K562 (cell line): ENCODE results near the gene PLP2. TPM values are rescaled to one million over a fixed set of nuclear protein-coding genes. Genes with fewer than 3 reads are reported as not detected.
A peak's percentile ranks its signal among the peaks of the same experiment; 100 is the strongest.

Experiments
- ATAC-seq: fragments of 200-7000 bp; cut with Tn5 transposase; 3 replicates; pipeline ENCODE4 v1.9.1; 2020; ENCODE audit warnings: moderate library complexity
- BruUV-seq: library from RNA; stranded (reverse); fragments of 400-500 nt; replicated peaks from 2 replicates; lab custom pipeline; 2021; lab: Mats Ljungman, UMichigan
- CTCF ChIA-PET: fragments of 300-600 bp; formaldehyde crosslinking; extraction: SDS; loops from one replicate; lab custom pipeline; 2021; ENCODE audit warnings: low intra/inter-chr PET ratio; lab: Yijun Ruan, JAX
- POLR2A ChIA-PET: fragments of 300-600, 350-650 bp; sonication (Branson Sonifier 250); formaldehyde crosslinking; extraction: SDS; loops from one replicate; lab custom pipeline; 2021; ENCODE audit warnings: antibody characterized with exemption, inconsistent platforms; lab: Yijun Ruan, JAX
- DNase-seq, 4 experiments: peaks; one replicate each; pipeline versions ENCODE4 v3.0.0 to v3.0.0-alpha.2; 2011 to 2018; ENCODE audit warnings: low spot score in 3 of 4, mixed read lengths in 3 of 4; ENCODE audit errors: extremely low read depth in 1 of 4
- FAIRE-seq: peaks from 2 replicates; lab custom pipeline; 2011; peaks lifted over from hg19 to GRCh38; lab: Jason Lieb, UNC
- H2AFZ ChIP-seq: 2 replicates; pipeline ENCODE4 v1.6.0; 2011; ENCODE audit warnings: low read depth, low read length, control low read depth, inconsistent platforms
- H3K27ac ChIP-seq: fragments of 200-600 bp; 3 replicates; pipeline ENCODE4 v1.8.0; 2011; ENCODE audit warnings: low read depth, mild to moderate bottlenecking, control low read depth, inconsistent platforms, low read length, moderate library complexity, mixed read lengths; ENCODE audit errors: extremely low read depth
- H3K27me3 ChIP-seq, 2 experiments: fragments of 300-600 bp in 1 of 2; 2 replicates in 1 of 2; 3 replicates in 1 of 2; pipeline versions ENCODE4 v1.6.0 to v1.8.0; 2011; ENCODE audit warnings: inconsistent platforms in 2 of 2, low read length in 2 of 2, mild to moderate bottlenecking in 1 of 2, mixed read lengths in 1 of 2, moderate library complexity in 1 of 2; ENCODE audit not compliant: control insufficient read depth in 2 of 2, insufficient read depth in 2 of 2
- H3K36me3 ChIP-seq: fragments of 300-600 bp; 3 replicates; pipeline ENCODE4 v1.8.0; 2011; ENCODE audit warnings: mild to moderate bottlenecking, low read length, inconsistent platforms; ENCODE audit not compliant: control insufficient read depth, insufficient read depth
- H3K4me1 ChIP-seq, 2 experiments: fragments of 200-600 bp in 1 of 2; replicated peaks in 1 of 2; 2 replicates in 1 of 2; 3 replicates in 1 of 2; pipeline versions ENCODE4 v1.5.1 to v1.8.0; 2011; ENCODE audit warnings: inconsistent platforms in 2 of 2, low read length in 2 of 2, mild to moderate bottlenecking in 1 of 2, mixed read lengths in 1 of 2, moderate library complexity in 1 of 2; ENCODE audit not compliant: control insufficient read depth in 2 of 2, insufficient read depth in 2 of 2
- H3K4me2 ChIP-seq: 2 replicates; pipeline ENCODE4 v1.6.1; 2011; ENCODE audit warnings: low read length, control low read depth, inconsistent platforms, mixed read lengths; ENCODE audit not compliant: insufficient read depth
- H3K4me3 ChIP-seq: fragments of 200-600 bp; sonication (generic), shearing (Covaris generic); 2 replicates; pipeline ENCODE4 v1.5.1; 2016; ENCODE audit warnings: control low read depth, inconsistent platforms
- H3K79me2 ChIP-seq: fragments of 200-600 bp; 3 replicates; pipeline ENCODE4 v1.8.0; 2011; ENCODE audit warnings: low read length, inconsistent platforms; ENCODE audit not compliant: control insufficient read depth, insufficient read depth
- H3K9ac ChIP-seq, 2 experiments: 2 replicates each; pipeline versions ENCODE4 v1.6.0 to v1.6.1; 2011; ENCODE audit warnings: low read depth in 2 of 2, low read length in 2 of 2, control low read depth in 1 of 2, inconsistent platforms in 1 of 2, mild to moderate bottlenecking in 1 of 2, mixed read lengths in 1 of 2; ENCODE audit not compliant: insufficient read depth in 1 of 2
- H3K9me1 ChIP-seq: one replicate; pipeline ENCODE4 v1.6.0; 2011; ENCODE audit warnings: inconsistent platforms, mild to moderate bottlenecking, low read length, moderate library complexity; ENCODE audit not compliant: control insufficient read depth, insufficient read depth
- H3K9me3 ChIP-seq: replicated peaks from 2 replicates; pipeline ENCODE4 v1.5.1; 2011; ENCODE audit warnings: low read depth, low read length, inconsistent platforms; ENCODE audit not compliant: control insufficient read depth, insufficient read depth
- H4K20me1 ChIP-seq: replicated peaks from 2 replicates; pipeline ENCODE4 v1.6.1; 2011; ENCODE audit warnings: low read length, inconsistent platforms, mixed read lengths; ENCODE audit not compliant: control insufficient read depth, insufficient read depth
- NR1H2 ChIP-seq: sonication (generic); formaldehyde crosslinking; IDR thresholded peaks from 2 replicates; pipeline ENCODE4 v1.4.0; 2020; ENCODE audit warnings: mild to moderate bottlenecking, missing genetic modification reagents
- POLR2G ChIP-seq: fragments of 200-400 bp; formaldehyde crosslinking; IDR thresholded peaks from 2 replicates; pipeline ENCODE4 v1.6.1; 2017; ENCODE audit warnings: low read depth, mild to moderate bottlenecking, antibody characterized with exemption, low read length, moderate library complexity
- RFX1 ChIP-seq: fragments of 450-650 bp; IDR thresholded peaks from 2 replicates; pipeline ENCODE4 v1.6.1; 2016; ENCODE audit warnings: mild to moderate bottlenecking, moderate library complexity
- SMARCE1 ChIP-seq: fragments of 450-650 bp; IDR thresholded peaks from 2 replicates; pipeline ENCODE4 v1.7.1; 2016; ENCODE audit warnings: mild to moderate bottlenecking
- SOX6 ChIP-seq: fragments of 450-650 bp; IDR thresholded peaks from 2 replicates; pipeline ENCODE4 v1.6.1; 2014; ENCODE audit warnings: mild to moderate bottlenecking
- SP2 ChIP-seq: IDR thresholded peaks from 2 replicates; pipeline ENCODE4 v1.6.1; 2011; ENCODE audit warnings: mild to moderate bottlenecking, low read depth, low read length, moderate library complexity; ENCODE audit not compliant: poor library complexity, severe bottlenecking; ENCODE audit errors: extremely low read depth
- YY1 ChIP-seq, 3 experiments: IDR thresholded peaks; 2 replicates each; pipeline ENCODE4 v1.6.1; 2011; ENCODE audit warnings: low read length in 2 of 3, mild to moderate bottlenecking in 2 of 3, moderate library complexity in 2 of 3, borderline replicate concordance in 1 of 3, control low read depth in 1 of 3, low read depth in 1 of 3; ENCODE audit not compliant: insufficient read depth in 3 of 3, insufficient replicate concordance in 2 of 3, control insufficient read depth in 1 of 3, insufficient read length in 1 of 3; ENCODE audit errors: extremely low read depth in 1 of 3
- ZKSCAN1 ChIP-seq: fragments of 150-350 bp; IDR thresholded peaks from 2 replicates; pipeline ENCODE4 v1.6.1; 2016; ENCODE audit warnings: low read depth, low read length
- ZNF584 ChIP-seq: fragments of 200-800 bp; sonication (Bioruptor generic); IDR thresholded peaks from 2 replicates; pipeline ENCODE4 v1.6.1; 2016; ENCODE audit warnings: low read depth, mild to moderate bottlenecking, missing genetic modification characterization, missing compliant biosample characterization
- ZNF695 ChIP-seq: fragments of 450-650 bp; formaldehyde crosslinking; IDR thresholded peaks from 2 replicates; pipeline ENCODE4 v1.4.0; 2020; ENCODE audit warnings: mild to moderate bottlenecking, moderate library complexity
- WGBS: fragments of 100-300 bp; shearing (Covaris generic); methylation state at CpG from one replicate; pipeline ENCODE4 v1.1.6; 2016; ENCODE audit warnings: low coverage, mixed read lengths; ENCODE audit not compliant: insufficient coverage; ENCODE audit errors: missing lambda C conversion rate; 5-methylcytosine and 5-hydroxymethylcytosine counted together
- in situ Hi-C: fragments of 300-500 bp; cut with MboI; formaldehyde crosslinking; loops from 4 replicates; pipeline ENCODE4 v1.15.0; 2018; ENCODE audit warnings: inconsistent platforms, mixed read lengths
- intact Hi-C: fragments of 100-400 bp; cut with micrococcal nuclease; formaldehyde crosslinking; loops from 2 replicates; pipeline ENCODE4 v1.14.2; 2022
- polyA plus RNA-seq, 8 experiments: library from polyadenylated mRNA; depleted of rRNA in 4 of 8; stranded (reverse) in 5 of 8; unstranded in 3 of 8; fragments of >200 nt; fragmentation: Nextera tagmentation in 2 of 8; fragmentation: Illumina TruSeq in 1 of 8; extraction: Ambion mirVana in 2 of 8; extraction: Trizol in 1 of 8; gene quantifications; 2 replicates each; pipeline versions ENCODE4 v1.2.1 to v1.2.3, GENCODE V29; 2011 to 2014; ENCODE audit warnings: inconsistent platforms in 1 of 8, missing spikeins in 1 of 8
- total RNA-seq, 7 experiments: library from RNA; depleted of rRNA in 6 of 7; stranded (reverse); fragments of >200 nt in 6 of 7; fragmentation: Illumina TruSeq in 2 of 7; extraction: Trizol in 2 of 7; gene quantifications; 2 replicates each; pipeline versions ENCODE4 v1.2.1 to v1.2.3, GENCODE V29; 2011 to 2021; ENCODE audit warnings: low replicate concordance in 1 of 7
- TF ChIP-seq, protein P1 (sequence below): sonication (generic); formaldehyde crosslinking; IDR thresholded peaks from 2 replicates; pipeline ENCODE4 v1.8.0; 2022; ENCODE audit warnings: mild to moderate bottlenecking, missing genetic modification reagents
- TF ChIP-seq, protein P2 (sequence below): sonication (generic); formaldehyde crosslinking; IDR thresholded peaks from 2 replicates; pipeline ENCODE4 v1.8.0; 2023; ENCODE audit warnings: mild to moderate bottlenecking, missing genetic modification reagents

The PLP2 gene
- total and polyA plus RNA-seq, 9 of the 15 experiments (the other 6 are each of a cell fraction or from before 2014, with no cell fraction given): 34.7 to 236 (median 112) TPM

DNA sequence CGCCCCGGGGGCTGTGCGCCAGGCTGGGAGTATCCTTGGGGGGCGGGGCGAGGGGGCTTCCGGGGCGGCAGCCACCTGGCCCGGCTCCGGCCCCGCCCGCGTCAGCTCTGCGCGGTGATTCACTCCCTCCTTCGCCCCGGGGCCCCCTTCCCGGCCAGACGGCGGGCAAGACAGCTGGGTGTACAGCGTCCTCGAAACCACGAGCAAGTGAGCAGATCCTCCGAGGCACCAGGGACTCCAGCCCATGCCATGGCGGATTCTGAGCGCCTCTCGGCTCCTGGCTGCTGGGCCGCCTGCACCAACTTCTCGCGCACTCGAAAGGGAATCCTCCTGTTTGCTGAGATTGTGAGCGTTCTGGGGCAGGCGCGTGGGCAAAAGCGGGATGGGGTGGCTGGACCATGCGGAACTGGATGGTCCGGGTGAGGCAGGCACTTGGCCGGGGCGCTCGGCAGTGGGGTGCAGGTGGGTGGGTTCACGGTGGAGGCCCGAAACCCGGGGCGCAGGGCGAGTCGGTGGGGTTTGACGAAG lies at the start of gene PLP2 (continued):
- TF ChIP-seq, protein P1, sequence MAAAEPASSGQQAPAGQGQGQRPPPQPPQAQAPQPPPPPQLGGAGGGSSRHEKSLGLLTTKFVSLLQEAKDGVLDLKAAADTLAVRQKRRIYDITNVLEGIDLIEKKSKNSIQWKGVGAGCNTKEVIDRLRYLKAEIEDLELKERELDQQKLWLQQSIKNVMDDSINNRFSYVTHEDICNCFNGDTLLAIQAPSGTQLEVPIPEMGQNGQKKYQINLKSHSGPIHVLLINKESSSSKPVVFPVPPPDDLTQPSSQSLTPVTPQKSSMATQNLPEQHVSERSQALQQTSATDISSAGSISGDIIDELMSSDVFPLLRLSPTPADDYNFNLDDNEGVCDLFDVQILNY (CRISPR knock-in tag): no peak
- TF ChIP-seq SMARCE1 (no peak), YY1 (IDR thresholded peaks at IDR 0.05; ENCODE audit: borderline replicate concordance in 1 of 3, control insufficient read depth in 1 of 3, extremely low read depth in 1 of 3, insufficient read depth in 3 of 3, insufficient read length in 1 of 3, insufficient replicate concordance in 2 of 3, low read depth in 1 of 3, low read length in 2 of 3) (peak in 1 of 3 experiments; percentile 26), ZKSCAN1 (no peak), RFX1 (no peak)

DNA sequence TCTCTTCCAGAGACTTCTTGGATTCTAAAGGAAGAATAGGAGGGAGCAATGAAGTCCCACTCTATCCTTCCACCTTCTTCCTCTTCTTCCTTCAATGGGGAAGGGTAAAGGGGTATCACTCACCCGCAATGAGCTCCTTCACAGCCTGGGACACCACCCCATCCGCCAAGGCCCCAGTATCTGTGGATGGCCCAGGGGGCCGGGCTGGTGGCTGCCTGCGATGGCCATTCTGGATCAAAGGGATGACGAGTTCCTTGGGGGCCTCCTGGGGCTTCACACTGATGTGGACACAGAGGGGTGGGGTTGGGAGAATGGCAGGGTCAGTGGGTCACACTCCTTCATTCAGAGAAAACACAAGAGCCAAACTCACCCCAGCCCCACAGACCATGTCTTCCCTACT lies 49.2 kb upstream of the PLP2 start:
- POLR2A ChIA-PET: no interaction called here
- CTCF ChIA-PET: no interaction called here

More for the DNA sequence above, 49.2 kb upstream of the PLP2 start:
- no peaks in the 10 kb centered on the region for H3K9me1 ChIP-seq
- DNase-seq: peak in 1 of 4 experiments; percentile 11
- no peaks in the 10 kb centered on the region; the same call in 1 of the 2 replicates for H4K20me1 ChIP-seq
- H3K4me2 ChIP-seq: peak overlapping the region; percentile 90
- WGBS: 66% methylated on average over 4 of the region's 5 CpGs
- no peak for FAIRE-seq
- no peak overlapping the region; the same call in 2 of the 3 replicates for H3K27ac ChIP-seq
- no TSS peak for BruUV-seq
- intact Hi-C loops (loop anchor here (2.0 to 5.0 kb wide), 2 partner anchors 52 to 160 kb away; no protein-coding TSS in a partner anchor), in situ Hi-C loops (no loop called here)
- no peak overlapping the region for H2AFZ ChIP-seq
- H3K79me2 ChIP-seq: peaks cover 14% of the 10 kb centered on the region
- H3K36me3 ChIP-seq: peaks cover 39% of the 10 kb centered on the region; the same call in 2 of the 3 replicates
- no peaks in the 10 kb centered on the region for H3K27me3 ChIP-seq
- H3K9me3 ChIP-seq: no peaks in the 10 kb centered on the region
- no peak for ATAC-seq
- H3K4me1 ChIP-seq: peaks cover 0 to 17% of the 10 kb centered on the region in 2 experiments; a peak in 4 of 5 replicates
- peak overlapping the region; percentile 93 to 99 for H3K9ac ChIP-seq
- H3K4me3 ChIP-seq: peak overlapping the region; percentile 97
- TF ChIP-seq, protein P2, sequence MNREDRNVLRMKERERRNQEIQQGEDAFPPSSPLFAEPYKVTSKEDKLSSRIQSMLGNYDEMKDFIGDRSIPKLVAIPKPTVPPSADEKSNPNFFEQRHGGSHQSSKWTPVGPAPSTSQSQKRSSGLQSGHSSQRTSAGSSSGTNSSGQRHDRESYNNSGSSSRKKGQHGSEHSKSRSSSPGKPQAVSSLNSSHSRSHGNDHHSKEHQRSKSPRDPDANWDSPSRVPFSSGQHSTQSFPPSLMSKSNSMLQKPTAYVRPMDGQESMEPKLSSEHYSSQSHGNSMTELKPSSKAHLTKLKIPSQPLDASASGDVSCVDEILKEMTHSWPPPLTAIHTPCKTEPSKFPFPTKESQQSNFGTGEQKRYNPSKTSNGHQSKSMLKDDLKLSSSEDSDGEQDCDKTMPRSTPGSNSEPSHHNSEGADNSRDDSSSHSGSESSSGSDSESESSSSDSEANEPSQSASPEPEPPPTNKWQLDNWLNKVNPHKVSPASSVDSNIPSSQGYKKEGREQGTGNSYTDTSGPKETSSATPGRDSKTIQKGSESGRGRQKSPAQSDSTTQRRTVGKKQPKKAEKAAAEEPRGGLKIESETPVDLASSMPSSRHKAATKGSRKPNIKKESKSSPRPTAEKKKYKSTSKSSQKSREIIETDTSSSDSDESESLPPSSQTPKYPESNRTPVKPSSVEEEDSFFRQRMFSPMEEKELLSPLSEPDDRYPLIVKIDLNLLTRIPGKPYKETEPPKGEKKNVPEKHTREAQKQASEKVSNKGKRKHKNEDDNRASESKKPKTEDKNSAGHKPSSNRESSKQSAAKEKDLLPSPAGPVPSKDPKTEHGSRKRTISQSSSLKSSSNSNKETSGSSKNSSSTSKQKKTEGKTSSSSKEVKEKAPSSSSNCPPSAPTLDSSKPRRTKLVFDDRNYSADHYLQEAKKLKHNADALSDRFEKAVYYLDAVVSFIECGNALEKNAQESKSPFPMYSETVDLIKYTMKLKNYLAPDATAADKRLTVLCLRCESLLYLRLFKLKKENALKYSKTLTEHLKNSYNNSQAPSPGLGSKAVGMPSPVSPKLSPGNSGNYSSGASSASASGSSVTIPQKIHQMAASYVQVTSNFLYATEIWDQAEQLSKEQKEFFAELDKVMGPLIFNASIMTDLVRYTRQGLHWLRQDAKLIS (CRISPR knock-in tag): no peak
- TF ChIP-seq SOX6 (no peak), SP2 (no peak), POLR2G (peak; percentile 55; the same call in 1 of the 2 replicates), NR1H2 (CRISPR knock-in tag) (no peak), ZNF695 (no peak), ZNF584 (CRISPR knock-in tag) (no peak)
